HG03432 (cell line): ENCODE results near the gene ANTXR1.

ENCODE experiments used
- ATAC-seq: cut with Tn5 transposase; IDR thresholded peaks from one replicate; pipeline ENCODE4 v1.9.1; 2021; ENCODE audit warnings: mild to moderate bottlenecking, moderate library complexity; ENCODE audit not compliant: unreplicated experiment

Gene ANTXR1

DNA sequence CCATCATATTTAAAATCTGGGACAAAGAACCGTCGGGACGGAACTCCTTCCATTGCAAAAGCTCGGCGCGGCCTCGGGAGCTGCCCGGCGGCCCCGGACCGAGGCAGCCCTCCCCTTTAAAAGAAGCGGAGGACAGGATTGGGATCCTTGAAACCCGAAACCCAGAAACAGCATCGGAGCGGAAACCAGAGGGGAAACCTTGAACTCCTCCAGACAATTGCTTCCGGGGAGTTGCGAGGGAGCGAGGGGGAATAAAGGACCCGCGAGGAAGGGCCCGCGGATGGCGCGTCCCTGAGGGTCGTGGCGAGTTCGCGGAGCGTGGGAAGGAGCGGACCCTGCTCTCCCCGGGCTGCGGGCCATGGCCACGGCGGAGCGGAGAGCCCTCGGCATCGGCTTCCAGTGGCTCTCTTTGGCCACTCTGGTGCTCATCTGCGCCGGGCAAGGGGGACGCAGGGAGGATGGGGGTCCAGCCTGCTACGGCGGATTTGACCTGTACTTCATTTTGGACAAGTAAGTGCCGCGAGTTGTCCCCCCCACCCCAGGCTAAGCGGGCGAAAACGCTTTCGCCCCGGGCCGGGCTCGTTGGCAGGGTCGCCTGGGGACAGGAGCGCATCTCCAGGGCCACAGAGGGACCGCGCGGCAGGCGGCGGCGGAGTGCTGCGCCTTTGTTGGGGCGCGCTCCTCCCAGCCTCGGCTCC lies at the start of gene ANTXR1:
Gene ANTXR1 (plus strand): TSS at position 38 of the 698 bp plus-strand sequence. CDS start 321 bp downstream, at position 359.
- ATAC-seq, result no peak

DNA sequence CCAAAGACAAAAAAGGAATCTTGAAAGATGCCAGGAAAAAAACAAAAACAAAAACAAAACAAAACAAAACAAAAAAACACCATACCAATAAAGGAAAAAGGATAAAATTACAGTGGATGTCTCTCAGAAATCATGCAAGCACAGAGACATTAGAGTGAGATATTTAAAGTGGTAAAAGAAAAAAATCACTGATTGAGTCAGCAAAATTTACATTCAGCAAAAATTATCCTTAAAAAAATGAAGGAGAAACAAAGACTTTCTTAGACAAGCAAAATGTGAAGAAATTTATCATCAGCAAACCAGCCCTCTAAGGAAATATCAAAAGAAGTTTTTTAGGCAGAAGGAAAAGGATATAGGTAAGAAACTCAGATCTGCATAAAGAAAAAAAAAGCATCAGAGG lies 48.7 kb upstream of the ANTXR1 start:
- ATAC-seq, result no peak

DNA sequence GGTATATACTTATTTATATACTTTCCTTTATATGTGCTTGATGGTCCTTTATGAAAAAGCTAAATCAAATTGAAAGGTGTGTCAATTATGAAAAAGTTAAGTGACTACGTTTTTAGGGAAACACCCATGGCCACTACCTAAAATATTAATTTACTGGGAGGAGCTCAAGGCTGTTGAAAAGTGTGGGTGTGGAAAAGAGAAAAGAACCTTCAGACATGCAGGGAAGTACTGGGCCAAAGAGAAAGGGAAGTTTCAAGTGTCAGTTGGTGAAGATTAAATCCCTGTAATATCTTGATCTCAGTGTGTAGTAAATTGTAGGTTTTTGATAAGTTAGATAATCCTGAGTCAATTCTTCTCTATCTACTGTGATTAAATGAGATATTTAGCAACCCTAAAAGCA lies 44.8 kb upstream of the ANTXR1 start:
- ATAC-seq, result no peak

DNA sequence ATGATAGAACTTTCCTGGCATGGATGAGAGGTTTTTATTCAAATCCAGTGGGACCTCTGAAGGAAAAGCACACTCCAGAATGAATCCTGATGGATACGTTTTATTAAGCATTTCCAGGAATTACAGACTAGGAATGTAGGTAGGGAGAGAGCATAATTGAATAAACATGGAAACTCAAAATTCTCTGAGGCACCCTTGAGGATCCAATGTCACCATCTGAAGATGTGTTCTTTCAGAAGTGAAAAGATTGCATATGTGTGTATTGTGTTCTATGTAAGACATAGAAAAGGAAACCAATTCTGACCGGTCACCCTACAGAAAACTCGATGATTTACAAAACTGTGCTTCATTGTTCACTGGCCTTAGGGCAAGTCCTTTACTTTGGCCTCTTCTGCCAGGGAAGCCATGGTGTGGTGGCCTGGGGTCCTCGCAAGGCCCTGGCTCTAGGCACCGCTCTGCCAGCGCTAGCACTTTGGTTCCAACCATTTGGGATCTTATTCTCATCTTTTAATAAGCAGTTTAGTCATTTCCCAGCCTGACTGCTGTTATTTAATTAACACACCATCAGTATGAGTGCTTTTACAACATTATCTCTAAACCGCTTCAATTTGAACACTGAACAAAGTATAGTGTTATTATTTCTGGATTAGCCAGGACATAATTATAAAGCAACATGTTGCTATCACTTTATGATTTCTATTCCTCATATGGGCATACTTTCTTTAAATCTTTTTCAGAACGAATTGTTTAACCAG lies 43.1 kb upstream of the ANTXR1 start:
- no peak for ATAC-seq

DNA sequence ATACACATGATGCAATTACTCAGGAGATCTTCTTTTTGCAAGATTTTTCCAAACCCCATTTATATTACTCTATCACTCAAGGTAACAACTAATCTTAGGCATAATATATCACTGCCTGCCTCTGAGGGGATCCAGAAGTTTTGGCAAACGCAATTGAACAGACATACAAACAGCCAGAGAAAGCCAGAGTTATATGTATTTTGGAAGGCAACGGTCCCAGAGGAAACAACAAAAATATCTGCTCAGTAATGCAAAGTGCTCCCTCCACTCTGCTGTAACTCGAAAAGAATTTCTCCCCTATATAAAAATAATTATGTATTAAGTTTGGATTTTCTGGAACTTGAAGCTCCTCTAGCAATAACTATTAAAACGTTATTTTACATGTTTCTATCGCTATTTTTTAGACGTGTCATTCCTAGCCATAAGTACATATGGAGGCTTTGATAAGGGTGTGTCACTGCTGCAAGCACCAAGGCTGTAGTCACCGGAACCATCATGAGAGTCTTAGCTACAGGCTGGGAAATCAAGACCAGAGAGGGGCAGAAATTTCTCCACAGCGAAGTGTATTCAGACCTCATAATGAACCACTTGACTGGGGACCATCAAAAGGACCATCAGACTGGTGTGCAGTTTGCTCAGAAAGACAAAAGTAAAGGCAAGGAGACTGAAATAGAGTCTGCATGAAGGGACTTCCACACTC lies 42.3 kb upstream of the ANTXR1 start:
- no peak for ATAC-seq

DNA sequence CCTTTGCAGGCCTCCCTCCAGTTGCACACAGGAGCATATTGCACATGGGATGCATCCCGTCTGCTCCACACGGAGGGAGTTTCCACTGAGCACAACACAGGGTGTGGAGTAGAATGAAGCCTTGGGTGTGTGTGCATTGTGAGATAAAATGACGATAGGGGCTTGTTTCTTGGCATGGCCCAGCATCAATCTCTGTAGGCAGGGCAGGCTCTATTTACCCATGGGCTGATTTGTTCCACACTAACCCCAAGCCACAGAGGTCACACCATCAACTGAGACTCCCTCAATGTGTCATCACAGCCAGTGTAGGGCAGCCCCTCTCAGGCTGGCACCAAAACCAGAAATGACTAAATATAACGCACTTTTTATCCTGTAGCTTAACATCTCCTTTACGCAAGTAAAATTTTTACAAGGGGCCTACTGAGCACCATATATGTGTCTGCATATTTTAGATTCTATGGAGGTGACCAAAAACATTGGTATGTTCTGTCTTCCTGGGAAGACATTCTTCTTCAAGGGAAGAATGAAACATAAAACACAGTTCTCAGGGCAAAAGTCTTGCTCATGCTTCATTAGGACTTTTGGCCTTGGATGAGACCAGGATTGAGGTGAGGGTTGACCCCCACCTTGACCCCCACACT lies 41.3 kb upstream of the ANTXR1 start:
- ATAC-seq, result no peak

DNA sequence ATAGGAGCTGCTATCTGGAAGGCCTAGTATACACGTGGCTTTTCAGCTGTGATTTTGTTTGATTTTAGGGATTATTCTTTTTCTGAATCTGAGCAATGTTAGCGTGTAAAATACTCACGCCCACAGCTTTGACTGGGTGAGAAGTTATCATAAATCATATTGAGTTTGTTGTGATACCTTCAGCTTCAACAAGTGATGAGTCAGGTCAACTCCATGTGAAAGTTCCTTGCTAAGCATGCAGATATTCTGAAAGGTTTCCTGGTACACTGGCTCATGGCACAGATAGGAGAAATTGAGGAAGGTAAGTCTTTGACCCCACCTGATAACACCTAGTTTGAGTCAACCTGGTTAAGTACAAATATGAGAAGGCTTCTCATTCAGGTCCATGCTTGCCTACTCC lies 38.7 kb upstream of the ANTXR1 start, which contains the start of gene GKN1:
Gene GKN1 (plus strand): TSS at position 386 of the 400 bp plus-strand sequence. CDS start 42 bp downstream, outside the sequence.
- ATAC-seq, result no peak

DNA sequence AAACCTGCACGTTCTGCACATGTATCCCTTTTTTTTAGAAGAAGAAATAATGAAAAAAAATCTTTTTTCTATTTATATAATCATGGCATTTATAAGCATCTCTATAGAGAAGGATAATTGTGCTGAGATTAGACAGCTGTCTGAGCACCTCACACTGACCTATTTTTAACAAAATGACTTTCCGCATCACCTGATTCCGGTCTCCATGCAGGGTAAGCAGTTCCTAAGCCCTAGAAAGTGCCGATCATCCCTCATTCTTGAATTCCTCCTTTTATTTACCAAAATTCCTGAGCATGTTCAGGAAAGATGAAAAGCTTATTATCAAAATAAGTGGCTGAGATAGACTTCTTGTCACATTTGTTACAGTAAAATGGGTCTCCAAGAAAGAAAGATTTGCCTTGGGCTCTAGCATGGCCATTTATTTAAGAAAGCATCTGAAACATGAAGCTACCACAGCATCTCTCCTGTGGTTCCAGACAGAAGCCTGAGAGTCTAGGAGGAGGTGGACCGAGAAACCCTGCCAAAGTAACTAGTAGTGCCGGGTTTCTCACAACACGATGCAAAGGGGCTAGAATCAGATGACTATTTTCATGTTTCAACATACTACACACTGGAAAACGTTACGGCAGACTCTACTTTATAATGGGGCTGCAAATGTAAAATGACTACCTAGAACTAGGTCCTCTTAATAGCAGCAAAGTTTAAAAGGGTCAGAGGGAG lies 37.9 kb upstream of the ANTXR1 start:
- ATAC-seq, result no peak

DNA sequence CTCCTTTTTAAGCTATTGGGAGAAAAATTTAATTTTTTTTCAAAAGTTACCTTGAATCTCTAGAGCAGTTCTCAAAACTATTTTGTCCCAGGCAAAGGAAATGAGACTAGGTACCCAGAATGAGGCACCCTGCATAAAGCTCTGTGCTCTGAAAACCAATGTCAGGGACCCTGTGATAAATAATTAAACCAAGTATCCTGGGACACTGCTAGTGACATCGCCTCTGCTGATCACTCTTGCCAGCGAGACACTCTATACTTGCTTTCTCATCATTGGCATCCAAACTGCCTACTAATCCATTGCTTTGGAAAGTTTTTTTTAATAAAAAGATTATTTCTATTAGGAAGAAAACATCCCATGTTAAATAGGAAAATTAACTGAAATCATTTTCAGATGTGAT lies 37.1 kb upstream of the ANTXR1 start:
- ATAC-seq, result no peak

DNA sequence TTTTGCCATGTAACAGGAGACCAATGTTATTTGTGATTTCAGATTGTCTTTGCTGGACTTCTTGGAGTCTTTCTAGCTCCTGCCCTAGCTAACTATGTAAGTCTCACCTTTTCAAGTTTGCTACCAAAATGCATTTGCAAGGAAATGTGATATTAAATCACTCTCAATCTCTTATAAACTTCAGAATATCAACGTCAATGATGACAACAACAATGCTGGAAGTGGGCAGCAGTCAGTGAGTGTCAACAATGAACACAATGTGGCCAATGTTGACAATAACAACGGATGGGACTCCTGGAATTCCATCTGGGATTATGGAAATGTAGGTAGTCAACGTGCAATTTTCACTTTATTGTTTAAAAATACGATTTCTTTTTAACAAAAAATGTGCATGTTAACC lies 35.5 kb upstream of the ANTXR1 start:
- no peak for ATAC-seq

DNA sequence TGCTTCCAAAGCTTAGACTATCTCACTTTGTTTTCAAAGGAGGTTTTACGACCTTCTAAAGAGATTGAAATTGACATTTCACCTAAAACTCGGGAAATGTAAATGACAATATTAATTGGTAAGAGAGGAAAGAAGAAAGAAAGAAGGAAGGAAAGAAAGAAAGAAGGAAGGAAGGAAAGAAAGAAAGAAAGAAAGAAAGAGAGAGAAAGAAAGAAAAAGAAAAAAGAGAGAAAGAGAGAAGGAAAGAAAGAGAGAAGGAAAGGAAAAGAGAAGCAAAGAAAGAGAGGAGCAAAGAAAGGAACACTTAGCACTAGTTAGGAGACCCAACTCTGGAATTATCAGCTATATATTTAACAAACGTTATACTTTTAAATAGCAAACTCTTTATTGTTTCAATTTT lies 34.9 kb upstream of the ANTXR1 start:
- no peak for ATAC-seq

DNA sequence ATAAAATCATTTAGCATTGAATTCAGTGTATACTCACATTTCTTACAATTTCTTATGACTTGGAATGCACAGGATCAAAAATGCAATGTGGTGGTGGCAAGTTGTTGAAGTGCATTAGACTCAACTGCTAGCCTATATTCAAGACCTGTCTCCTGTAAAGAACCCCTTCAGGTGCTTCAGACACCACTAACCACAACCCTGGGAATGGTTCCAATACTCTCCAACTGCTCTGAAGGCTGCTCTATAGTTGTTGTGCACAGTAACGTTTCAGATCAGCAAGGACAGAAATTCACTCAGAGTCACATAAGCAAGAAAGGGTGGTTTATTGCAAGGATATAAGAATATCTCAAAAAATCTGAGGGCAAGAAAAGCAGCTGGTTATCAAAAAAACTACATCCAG lies 32.0 kb upstream of the ANTXR1 start:
- no peak for ATAC-seq

DNA sequence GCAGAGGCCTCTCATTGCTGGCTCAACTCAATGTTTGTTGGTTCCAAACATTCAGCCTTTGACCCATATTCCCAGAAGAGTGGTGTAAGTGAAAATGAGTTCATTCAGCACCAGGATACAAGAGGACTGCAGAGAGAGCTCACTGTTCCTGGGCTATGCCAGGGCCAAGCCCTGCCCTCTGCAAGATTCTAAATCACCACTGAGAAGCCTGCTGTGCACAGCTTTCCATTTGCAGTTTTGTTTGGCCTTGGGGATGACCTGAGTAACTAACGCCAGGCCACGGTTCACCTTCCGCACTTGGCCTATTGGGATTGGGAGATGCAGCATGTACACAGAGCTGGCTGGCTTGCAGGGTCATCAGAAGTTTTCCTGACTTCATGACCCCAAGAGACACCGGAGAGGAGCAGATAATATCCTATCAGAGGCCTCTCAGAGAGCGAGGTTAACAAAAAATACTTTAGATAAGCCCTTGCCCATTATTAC lies 25.9 kb upstream of the ANTXR1 start:
- no peak for ATAC-seq

DNA sequence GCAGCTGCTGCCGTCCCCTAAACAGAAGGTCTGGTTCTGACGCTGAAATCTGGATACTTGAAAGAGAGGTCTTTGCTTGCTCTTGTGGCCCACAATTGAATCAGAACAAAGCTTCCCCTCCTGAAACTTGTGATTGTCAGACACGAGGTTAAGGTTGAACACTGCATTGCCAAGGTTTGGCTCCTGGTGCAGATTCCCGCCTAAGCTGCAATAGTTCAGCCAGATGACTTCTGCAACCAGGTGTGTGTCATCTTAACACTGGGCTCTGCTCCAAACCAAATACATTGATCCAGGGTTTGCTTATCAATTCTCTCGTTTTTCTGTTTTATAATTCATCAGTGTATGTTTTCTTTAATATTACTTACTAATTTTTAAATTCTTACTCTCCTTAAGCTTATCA lies 23.9 kb upstream of the ANTXR1 start:
- ATAC-seq, result no peak

DNA sequence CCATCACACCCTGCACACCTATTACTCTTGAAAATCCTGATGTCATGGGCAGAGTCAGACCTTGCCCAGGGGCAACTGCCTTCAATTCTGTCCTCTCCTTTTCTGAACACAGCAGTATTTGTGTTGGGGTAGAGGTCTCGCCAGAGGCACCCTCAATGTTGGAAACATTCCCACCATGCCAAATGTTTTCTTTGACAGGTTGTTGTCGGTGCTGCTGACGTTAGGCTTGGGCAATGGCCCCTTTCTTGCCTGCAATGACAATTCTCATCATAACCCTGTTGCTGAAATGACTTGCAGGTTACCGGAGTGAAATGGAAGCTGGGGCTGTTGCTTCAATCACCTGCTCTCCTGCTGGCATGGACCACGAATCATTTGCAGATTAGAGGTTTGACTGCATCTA lies 20.6 kb upstream of the ANTXR1 start:
- no peak for ATAC-seq

DNA sequence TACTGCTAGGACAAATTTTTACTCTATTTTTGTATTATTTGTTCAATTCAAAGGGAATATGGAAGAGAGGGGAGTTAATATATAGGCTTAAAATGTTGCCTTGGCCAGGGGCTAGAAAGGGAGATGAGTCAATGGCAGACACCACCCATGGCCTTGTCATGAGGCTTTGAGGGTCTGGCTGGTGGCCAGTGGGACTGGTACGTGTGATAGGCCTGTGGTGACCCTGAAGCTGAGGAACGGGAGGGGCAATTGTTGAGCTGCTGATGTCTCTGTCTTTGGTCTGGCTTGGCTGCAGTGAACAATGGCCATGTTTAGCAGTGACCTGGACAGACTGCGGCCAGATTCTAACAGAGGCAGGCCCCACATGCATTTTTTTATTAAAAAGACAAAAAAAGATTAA lies 20.0 kb upstream of the ANTXR1 start:
- no peak for ATAC-seq

DNA sequence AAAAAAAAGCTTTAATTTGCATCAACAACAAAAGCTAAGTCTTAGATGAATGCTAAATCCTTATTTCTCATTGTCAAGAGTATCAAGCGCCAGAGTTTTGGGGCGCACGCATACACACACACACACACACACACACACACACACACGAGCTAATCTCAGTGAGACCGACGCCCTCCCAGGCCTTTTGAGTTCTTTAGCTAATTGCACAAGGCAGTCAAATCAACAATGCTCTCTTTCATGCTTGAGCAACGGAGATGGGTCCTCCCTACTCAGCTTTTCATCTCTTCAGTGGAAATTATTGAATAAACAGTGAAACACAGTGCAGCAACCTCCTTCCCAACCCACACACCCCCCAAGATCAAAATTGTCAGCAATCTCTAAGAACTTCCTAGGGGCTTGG lies 19.3 kb upstream of the ANTXR1 start:
- ATAC-seq, result no peak

DNA sequence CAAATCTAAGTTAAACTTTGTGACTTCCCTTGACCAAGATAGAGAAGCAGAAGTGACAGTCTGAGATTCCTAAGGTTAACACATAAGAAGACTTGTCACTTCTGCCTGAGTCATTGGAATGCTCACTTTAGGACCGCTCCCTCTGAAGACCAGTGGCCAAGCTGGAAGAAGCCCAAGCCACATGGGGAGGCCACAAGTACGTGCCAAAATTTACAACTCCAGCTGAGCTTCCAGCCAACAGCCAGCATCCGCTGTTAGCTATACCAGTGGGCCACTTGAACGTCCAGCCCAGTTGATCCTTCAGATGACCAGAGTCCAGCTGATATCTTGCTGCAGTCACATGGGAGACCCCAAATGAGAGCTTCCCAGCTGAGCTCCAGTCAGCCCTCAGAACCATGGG lies 18.1 kb upstream of the ANTXR1 start:
- no peak for ATAC-seq

DNA sequence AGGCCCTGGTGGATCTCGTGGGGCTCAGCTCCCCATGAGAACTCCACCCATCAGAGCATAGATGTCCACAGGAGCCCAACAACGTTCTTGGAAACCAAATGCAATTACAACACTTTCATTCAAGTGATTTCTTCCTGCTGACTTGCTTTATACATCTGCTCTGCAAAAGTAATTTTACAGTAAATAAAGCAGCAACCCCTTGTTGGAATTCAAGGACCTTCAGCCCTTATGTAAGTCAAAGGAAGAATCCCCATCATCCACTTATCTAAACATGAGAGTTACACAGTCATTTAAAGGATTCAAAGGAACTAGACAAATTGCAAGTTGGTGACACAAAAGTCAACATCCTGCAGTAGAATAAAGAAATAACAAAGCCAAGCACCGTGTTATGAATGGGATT lies 17.1 kb upstream of the ANTXR1 start:
- ATAC-seq, result no peak

DNA sequence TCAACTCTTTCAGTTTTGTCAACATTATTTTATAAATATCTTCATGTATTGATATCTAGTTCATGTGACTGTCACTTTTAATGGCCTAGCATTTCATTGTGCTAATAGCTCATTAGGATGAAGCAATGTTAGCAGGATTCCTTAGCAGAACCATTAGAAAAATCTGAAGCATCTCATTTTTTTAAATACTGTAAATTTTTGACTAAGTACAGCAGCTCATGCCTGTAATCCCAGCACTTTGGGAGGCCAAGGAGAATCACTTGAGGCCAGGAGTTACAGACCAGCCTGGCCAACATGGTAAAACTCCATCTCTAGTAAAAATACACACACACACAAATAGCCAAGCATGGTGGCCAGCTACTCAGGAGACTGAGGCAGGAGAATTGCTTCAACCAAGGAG lies 15.6 kb upstream of the ANTXR1 start:
- no peak for ATAC-seq

DNA sequence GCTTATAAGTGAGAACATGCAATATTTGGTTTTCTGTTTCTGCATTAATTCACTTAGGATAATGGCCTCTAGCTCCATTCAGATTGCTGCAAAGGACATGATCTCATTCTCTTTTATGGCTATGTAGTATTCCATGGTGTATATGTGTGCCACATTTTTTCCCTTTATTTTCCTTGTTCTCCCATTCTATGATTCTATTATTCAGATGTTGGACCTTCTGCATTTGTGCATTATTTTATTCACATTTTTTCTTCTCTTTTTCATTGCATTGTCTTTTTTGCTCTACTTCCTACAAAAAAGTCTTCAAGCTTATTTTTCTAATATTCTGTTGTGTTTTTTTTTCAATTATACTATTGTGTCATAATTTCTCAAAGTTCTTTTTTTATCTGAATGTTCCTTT lies 11.1 kb upstream of the ANTXR1 start:
- ATAC-seq, result no peak
